NCI-H2081 (cell line): ENCODE results near the gene AGTRAP.
A peak's percentile ranks its signal among the peaks of the same experiment; 100 is the strongest.

ENCODE experiments used
- DNase-seq, 2 experiments: peaks; one replicate each; lab custom pipeline; 2025; lab: John Stamatoyannopoulos, UW

AGTRAP gene

DNA sequence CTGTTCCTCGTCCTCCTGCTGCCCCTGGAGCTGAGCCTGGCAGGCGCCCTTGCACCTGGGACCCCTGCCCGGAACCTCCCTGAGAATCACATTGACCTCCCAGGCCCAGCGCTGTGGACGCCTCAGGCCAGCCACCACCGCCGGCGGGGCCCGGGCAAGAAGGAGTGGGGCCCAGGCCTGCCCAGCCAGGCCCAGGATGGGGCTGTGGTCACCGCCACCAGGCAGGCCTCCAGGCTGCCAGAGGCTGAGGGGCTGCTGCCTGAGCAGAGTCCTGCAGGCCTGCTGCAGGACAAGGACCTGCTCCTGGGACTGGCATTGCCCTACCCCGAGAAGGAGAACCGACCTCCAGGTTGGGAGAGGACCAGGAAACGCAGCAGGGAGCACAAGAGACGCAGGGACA is 29.6 kb upstream of the AGTRAP start:
- DNase-seq = no peak

DNA sequence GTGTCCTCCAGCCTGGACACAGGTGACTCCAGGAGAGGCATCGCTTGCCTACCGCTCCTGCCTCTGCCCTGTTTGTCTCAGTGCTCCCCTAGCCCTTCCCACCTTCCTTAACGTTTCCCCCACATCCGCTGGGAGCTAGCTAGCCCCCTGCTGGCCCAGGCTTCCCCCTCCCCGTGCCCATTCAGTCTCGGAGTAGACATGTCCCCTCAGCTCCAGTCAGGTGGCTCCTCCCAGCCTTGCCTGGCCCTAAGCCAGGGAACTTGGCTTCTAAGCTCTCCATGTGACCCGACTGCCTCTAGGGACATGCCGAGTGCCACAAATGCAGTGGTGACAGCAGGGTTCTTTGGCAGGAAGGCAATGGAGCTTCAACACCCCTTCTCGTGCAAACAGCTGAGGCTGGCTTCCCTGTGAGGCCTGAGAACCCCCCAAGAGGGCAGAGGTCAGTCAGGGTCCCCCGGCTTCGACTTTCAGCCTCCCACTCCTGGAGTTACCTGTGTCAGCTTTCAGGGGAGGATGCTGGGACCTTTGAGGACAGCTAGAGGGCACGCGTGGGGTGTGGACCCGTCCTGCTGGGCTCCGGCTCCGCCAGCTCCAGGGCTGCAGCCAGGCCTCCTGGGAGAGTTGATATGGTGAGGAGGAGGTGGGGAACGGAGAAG is 28.2 kb upstream of the AGTRAP start:
- peak; percentile 77 to 84 for DNase-seq

DNA sequence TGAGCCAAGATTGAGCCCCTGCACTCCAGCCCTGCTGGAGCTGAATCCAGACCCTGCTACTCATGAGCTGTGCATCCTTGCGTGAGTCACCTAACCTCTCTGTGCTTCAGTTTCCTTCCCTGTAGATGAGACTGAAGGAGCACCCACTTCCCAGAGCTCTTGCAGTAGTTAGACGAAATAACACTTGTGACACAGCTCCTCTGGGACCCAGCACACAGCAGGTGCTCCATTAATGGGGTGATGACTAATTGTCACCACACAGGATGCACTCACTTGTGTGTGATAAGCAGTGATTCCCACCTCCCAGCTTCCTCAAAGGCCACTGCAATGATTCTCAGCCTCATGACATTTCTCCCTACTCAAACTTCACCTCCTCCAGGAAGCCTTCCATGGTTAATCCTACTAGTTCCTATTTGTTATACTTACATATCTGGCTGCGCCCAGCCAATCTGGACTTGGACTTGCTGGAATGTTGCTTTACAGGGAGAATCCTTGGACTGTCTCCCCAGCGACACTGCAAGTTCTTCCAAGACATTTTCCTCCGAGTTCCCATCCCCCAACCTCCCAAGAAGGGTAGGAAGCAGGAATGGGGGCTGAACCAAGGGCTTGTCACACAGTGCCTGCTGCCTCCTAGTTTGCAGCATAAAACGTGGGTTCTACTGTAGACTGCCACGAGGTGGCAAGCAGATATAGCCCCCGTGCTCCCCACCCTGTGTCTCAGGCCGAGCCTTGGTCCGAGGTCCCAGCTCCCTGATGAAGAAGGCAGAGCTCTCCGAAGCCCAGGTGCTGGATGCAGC is 27.2 kb upstream of the AGTRAP start:
- no peak for DNase-seq

DNA sequence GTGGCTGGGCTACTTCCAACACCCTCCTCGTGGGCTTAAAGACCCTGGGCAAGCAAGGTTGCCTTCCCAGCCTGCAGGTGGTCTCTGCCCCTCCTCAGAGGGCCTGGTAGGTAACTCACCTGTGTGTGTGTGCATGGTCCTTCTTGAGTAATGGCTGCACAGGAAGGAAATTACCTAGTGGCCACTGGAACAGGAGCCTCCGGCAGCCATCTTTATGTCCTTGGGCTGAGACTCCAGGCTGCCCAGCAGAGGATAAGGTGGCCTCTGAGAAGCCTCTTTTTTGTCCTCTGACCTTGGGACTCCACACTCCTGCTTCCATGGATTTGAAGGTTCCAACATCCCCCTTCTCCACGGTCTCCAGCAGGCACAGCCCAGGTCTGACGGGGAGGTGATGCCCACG is 24.4 kb upstream of the AGTRAP start:
- no peak for DNase-seq

DNA sequence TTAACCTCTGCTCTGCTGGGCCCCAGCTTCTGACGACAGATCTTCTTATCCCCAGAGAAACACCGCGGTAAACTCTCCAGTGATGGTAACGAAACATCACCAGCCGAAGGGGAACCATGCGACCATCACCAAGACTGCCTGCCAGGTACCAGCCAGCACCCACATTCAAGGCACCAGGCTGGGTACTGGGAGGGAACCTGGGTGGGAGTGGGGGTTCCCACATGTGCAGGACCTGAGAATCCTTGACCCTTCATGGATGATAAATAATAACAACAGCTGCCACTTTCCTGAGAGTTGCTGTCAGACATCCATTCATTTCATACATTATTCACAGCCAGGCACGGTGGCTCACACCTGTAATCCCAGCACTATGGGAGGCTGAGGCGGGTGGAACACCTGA is 23.7 kb upstream of the AGTRAP start:
- DNase-seq = no peak

DNA sequence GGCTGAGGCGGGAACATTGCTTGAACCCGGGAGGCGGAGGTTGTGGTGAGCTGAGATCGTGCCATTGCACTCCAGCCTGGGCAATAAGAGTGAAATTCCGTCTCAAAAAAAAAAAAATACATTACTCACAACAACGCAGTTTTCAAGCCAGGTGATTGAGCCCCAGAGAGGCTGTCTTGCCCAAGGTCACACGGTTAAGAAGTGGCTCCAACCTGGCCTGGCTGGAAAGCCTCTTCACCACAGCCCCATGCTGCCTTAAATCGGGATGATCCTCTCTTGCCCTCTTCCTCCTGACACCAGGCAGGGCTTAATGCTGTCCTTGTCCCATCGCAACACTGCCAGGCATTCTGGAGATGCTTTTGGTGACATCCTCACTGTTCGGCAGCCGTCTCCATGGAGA is 22.8 kb upstream of the AGTRAP start:
- no peak for DNase-seq

DNA sequence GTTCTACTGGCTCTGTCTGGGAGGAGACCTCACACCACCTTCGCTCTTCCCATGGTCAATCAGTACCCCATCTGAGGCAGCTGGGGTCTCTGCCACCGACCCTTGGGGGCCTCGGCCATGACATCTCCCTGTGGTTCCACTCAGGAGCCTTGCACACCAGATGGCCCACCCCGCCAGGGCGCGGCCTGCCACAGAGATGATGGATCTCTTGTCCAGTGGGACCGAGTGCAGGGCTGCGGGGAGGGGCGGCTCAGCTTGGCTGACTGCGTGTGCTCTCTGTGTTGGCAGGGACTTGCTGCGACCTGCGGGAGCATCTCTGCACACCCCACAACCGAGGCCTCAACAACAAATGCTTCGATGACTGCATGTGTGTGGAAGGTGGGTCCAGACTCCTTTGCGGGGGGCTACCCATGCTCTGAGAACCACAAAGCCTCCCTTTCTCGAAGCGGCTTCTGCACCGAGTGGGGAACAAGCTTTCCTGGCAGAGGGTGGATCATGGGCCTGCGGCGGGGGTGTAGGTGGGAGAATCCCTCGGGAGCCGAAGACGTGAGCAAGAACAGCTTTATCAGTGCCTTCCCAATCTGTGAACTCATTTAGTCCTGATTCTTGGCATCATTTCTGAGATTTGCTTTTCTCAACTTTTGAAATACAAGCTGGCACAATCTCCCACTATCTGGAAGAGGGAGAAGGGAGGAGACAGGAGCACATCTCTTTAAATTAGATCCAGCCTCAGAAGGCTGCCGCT is 20.9 kb upstream of the AGTRAP start:
- DNase-seq = no peak

DNA sequence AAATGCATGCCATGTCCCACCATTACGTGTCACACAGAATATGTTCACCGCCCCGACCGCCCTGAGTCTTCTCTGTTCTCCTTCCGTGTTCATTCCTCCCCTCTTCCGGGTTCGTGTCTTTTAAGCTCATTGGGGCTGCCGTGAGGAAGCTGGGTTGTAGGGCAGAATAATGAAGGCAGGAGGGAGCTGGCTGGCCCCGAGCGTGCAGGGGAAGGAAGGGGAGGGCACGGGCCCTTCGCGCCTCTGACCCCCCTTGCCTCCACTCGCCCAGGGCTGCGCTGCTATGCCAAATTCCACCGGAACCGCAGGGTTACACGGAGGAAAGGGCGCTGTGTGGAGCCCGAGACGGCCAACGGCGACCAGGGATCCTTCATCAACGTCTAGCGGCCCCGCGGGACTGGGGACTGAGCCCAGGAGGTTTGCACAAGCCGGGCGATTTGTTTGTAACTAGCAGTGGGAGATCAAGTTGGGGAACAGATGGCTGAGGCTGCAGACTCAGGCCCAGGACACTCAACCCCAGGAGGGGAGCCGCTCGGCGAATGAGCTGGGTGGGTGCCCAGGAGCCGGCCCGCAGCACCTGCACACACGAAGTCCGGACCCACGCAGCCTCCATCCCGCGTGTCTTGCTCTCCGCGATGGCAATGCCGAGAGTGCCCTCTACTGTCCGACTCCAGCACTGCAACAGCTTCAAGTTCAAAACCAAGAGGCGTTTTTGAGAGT is 16.5 kb upstream of the AGTRAP start:
- DNase-seq = peak; percentile 52 to 62

DNA sequence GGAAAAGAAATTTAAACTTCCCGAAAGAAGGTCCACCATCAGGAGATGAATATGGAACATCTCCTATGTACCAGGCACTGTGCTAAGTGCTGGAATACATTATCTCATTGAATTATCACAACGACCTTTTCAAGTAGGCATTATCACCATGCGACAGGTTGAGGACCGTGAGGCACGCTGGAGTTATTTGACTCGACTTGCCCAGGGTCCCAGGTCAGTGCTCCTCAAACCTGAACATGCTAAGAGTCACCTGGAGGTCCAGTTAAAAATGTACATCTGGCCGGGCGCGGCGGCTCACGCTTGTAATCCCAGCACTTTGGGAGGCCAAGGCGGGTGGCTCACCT is 15.9 kb upstream of the AGTRAP start:
- no peak for DNase-seq

DNA sequence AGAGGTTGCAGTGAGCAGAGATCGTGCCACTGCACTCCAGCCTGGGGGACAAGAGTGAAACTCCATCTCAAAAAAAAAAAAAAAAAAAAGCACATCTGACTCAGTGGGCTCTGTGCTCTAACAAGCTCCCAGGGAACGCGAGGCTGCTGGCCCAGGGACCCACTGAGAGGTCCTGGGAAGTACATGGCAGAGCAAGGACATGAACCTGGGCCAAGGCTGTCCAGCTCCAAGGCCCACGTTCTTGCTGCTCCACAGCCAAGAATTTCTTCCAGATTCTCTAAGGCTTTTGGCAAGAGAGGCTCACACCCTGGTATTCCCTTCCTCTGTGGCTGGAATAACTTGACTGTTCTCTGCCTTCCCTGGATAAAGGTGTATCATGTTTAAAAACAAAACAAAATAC is 15.4 kb upstream of the AGTRAP start:
- no peak for DNase-seq

DNA sequence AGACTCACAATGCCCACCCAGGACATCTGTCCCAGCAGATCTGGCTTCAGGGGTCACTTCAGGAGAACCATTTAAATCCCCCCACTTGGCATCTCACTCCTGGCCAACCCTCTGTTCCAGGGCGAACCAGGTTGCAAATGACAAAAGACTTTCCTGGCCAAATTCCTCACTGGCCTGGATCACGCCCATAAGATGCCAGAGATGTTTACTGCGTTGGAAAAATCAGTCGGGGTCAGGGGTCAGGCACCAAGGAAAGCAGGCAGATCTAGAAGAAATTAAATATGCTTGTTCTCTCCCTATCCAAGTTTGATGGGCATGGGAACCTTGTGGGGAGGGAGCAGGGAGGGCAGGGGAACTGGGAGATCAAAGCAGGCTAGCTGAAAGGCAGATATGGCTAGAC is 14.6 kb upstream of the AGTRAP start:
- no peak for DNase-seq

DNA sequence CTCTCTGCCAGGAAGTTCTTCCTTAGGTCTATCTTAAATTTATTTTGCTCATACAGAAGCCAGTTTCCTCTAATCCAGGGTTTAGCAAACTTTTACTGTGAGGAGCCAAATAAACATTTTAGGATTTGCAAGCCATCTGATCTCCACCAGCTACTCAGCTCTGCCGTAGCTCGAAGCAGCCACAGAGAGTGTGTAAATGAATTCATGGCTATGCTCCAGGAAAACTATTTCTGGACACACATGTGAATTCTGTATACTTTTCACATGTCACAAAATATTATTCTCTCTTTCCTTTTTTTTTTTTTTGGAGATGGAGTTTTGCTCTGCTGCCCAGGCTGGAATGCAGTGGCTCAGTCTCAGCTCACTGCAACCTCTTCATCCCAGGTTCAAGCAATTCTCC is 13.4 kb upstream of the AGTRAP start:
- no peak for DNase-seq

DNA sequence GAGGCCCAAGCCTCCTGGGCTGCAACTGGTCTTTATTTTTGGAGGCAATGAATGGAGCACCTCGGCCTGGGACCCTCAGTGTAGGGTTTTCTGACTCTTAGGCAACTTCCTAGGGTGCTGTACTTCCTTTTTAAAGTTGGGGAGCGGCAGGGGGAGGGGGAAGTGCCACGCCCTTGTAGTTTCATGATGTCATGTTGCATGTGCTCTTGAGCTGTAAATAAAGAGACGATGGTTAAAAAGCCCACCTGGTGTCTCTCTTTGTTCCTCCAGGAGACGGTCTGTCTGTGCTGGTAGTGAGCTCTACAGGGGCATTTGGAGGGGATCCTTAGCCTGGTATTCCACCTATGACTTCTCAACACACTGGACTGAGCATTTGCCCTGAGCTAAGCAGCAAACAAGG is 10.3 kb upstream of the AGTRAP start:
- DNase-seq = no peak

DNA sequence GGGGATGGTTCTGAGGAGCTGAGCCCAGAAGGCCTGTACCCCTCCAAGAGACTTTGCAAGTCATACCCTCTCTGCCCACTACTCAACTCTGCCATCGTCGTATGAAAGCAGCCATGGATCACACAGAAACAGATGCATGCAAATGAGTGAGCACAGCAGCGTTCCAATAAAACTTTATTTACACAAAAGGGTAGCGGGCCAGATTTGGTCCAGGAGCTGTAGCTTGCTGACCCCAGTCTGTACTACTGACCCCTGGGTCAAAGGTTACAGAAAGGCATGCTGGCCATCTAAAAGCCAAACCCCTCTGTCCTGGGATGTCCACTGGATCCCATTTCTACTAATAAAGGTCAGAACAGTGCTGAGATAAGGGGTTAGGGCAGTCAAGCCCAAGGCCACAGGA is 8.8 kb upstream of the AGTRAP start:
- DNase-seq = no peak

DNA sequence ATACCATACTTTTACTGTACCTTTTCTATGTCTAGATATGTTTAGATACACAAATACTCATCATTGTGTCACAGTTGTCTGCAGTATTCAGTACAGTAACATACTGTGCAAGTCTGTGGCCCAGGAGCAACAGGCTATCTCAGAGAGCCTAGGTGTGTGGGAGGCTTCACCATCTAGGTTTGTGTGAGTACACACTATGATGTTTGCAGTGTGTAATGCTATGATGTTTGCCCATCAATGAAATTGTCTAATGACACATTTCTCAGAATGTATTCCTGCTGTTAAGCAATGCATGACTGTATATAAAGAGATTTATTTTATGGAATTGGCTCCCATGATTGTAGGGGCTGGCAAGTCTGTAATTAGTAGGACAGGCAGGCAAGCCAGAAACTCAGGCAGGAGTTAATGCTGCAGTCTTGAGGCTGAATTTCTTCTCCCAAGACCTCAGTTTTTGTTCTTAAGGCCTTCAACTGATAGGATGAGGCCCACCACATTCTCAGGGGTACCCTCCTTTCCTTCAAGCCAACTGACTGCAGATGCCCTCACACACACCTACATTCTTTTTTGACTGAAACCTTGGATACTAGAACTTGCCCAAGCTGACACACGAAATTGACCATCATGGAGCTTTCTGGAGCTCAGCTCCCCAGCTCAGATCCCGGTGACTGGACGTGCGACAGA is 7.7 kb upstream of the AGTRAP start:
- peak in 1 of 2 experiments; percentile 9 for DNase-seq

DNA sequence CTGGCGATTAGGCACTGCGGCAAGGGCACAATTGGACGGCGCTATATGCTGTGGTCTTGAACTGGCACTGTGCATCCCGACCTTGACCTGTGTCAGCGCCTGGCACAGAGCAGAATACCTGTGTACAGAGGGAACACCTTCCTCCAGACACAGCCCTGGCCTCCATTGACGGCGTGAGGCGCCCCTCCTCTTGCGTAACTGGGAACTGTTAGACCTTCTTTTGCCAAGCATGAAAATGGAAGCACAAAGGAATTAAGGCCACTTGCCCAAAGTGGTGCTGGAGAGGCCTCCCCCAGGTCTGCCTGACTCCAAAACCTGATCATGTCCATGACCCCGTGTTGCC is 6.8 kb upstream of the AGTRAP start:
- no peak for DNase-seq

DNA sequence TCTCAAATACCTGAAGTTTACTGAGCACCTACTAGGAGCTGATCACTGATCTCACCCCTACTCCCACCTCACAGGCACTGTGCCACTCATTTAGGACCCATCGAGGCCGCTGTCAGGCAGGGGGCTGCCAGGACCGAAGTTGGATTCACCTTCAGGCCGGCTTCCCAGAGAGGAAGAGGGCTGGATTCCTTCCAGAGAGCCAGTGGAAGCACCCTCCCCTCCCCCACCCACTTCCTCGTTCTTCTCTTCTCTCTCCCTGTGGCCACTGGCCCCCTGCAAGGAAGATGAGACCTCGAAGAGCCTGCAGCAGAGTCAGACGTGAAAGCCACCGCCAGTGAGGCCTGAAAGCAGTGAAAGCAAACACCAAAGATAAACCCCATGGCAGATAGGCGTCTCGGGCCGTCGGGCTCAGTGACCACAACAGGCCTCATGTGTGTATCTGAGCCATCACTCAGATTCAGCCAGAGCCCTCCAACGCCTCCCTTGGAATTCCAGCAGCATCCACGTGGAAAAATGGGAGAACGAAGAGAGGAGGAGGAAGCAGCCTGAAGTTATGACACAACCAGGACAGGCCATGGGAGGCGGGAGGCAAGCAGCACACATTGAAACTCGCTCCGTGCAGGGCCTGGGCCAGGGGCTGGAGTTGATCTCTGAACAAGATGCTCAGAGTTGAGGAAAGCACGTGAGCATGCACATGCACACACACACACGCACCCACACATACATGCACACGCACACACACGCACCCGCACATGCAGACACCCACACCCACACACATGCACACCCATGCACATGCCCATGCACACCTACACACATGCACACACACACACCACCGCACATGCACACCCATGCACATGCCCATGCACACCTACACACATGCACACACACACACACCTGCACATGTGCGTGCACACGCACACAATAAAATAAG is 6.2 kb upstream of the AGTRAP start:
- DNase-seq = no peak

DNA sequence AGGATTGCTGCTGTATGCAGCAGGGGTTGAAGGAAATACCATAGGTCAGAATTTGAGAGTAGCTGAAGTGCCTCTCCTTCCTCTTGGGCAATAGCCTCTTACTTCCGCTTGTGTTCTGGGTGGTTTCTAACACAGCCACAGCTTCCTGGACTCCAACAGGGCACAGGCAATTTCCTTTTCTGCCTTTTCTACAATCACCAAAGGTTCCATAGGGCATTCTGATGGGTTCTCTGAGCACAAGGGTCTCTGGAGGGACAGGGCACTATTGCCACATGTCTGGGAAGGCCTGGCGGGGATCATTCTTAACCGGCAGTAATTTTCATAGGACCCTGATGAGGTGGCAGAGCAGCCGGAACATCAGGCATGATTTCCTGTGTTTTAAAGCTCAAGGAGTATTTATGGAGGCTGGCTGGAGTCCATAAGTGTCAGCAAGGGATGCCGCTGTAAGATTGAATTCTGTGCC is 5.5 kb upstream of the AGTRAP start:
- no peak for DNase-seq

DNA sequence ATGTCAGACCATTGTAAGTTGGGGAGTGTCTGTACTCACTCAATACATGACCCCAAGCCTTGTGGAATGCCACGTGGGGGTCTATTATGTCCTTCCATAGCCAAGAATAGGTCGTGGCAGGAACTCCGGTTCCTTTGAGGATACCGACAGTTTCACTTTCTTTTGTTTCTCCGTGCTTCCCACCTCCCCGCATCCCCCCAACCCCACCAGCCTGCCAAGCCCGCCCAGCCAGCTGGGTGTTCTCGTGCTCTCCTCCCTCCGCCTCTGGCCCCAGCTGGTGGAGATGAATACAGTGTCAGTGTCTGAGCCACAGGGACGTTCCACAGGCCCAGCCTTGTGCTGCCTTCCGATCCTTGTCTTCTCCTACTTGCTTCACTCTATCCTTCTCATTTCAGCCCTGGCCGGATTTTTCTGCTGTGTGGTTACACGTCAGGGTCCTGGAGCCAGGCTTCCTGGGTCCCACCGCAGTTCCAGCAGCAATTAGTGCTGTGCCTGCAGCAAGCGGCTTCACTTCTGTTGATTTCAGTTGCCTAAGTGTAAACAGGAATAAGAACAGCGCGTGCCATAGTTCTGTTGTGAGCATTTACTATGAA is 4.1 kb upstream of the AGTRAP start:
- DNase-seq = no peak

DNA sequence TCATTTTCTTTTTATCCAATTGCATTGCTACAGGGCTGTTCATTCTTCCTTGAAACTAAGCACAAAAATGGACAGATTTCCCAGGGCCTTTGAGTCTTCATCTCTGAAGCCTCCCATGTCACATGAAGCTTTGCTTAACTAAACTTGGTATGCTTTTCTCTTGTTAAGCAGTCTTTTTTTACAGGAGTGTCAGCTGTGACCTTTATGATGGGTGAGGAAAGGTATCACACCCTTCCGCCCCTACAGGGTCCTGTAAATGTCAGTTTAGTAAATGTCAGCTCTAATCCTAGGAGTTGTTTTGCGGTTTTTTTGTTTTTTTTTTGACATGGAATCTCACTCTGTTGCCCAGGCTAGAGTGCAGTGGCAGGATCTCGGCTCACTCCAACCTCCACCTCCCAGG is 2.6 kb upstream of the AGTRAP start:
- no peak for DNase-seq

DNA sequence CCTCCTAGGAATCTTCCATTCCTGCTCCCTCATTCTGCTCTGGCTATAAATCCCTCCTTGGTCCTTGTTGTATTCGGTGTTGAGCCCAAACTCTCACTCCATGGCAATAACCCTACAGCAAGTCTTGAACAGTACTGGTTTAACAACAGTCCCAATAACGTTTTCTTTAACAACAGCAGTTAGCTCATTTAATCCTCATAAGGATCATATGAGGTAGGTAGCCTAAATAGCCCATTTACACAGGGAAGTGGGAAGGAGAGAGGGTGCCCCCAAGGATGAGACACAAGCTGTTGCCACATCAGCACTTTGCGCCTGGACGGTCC is 444 bp upstream of the AGTRAP start:
- DNase-seq = no peak
